Measurements from ENCODE around the gene BAX. TPM values are rescaled to one million over a fixed set of nuclear protein-coding genes. Genes with fewer than 3 reads are reported as not detected.

BAX gene
- total and polyA plus RNA-seq, 9 of the 15 experiments (the other 6 are each of a cell fraction or from before 2014, with no cell fraction given), result 3.2 to 95.4 (median 44.5) TPM

GRCh38 chr19:48926909-48927308 is 27.8 kb upstream of the BAX start (continued):
- TF ChIP-seq, protein P1, sequence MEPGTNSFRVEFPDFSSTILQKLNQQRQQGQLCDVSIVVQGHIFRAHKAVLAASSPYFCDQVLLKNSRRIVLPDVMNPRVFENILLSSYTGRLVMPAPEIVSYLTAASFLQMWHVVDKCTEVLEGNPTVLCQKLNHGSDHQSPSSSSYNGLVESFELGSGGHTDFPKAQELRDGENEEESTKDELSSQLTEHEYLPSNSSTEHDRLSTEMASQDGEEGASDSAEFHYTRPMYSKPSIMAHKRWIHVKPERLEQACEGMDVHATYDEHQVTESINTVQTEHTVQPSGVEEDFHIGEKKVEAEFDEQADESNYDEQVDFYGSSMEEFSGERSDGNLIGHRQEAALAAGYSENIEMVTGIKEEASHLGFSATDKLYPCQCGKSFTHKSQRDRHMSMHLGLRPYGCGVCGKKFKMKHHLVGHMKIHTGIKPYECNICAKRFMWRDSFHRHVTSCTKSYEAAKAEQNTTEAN (CRISPR knock-in tag; IDR thresholded peaks at IDR 0.05), result no peak
- no peak for TF ChIP-seq ZNF311 (CRISPR knock-in tag; IDR thresholded peaks at IDR 0.05)
- TF ChIP-seq POLR2G (IDR thresholded peaks at IDR 0.05; ENCODE audit: low read depth, low read length), result peak; percentile 30; the same call in 1 of the 2 replicates
- TF ChIP-seq TAL1 (IDR thresholded peaks at IDR 0.05), result 0 out of 2 replicates have a peak, but pooled peaks have one; percentile 8
- no peak for TF ChIP-seq ZNF24 (IDR thresholded peaks at IDR 0.05)
- peak; percentile 16; the same call in 1 of the 2 replicates for TF ChIP-seq L3MBTL2 (IDR thresholded peaks at IDR 0.05)
- peak; percentile 95 for TF ChIP-seq EGR1 (conservative IDR thresholded peaks at IDR 0.05)
- no peak for TF ChIP-seq ZFP30 (CRISPR knock-in tag; IDR thresholded peaks at IDR 0.05; ENCODE audit: borderline replicate concordance)
- peak; percentile 50; the same call in 1 of the 2 replicates for TF ChIP-seq JUND (IDR thresholded peaks at IDR 0.05; ENCODE audit: borderline replicate concordance, low read depth, low read length)
- TF ChIP-seq JUND (tag; IDR thresholded peaks at IDR 0.05; ENCODE audit: borderline replicate concordance, low read depth, low read length), result no peak
- TF ChIP-seq BRF1 (IDR thresholded peaks at IDR 0.05; ENCODE audit: borderline replicate concordance, extremely low read depth, insufficient read length), result no peak
- peak in 1 of 2 experiments; percentile 9; a peak in 1 of 4 replicates for TF ChIP-seq RAD21 (CRISPR knock-in tag; conservative IDR thresholded peaks at IDR 0.05 in 1 of 2, IDR thresholded peaks at IDR 0.05 in 1 of 2)
- TF ChIP-seq KHSRP (IDR thresholded peaks at IDR 0.05), result no peak
- no peak for TF ChIP-seq ZNF133 (CRISPR knock-in tag; IDR thresholded peaks at IDR 0.05)
- TF ChIP-seq MXI1 (IDR thresholded peaks at IDR 0.05; ENCODE audit: low read depth, low read length), result no peak
- TF ChIP-seq PBX2 (CRISPR knock-in tag; IDR thresholded peaks at IDR 0.05; ENCODE audit: low read depth), result no peak
- peak; percentile 73 for TF ChIP-seq PBX2 (tag; conservative IDR thresholded peaks at IDR 0.05; ENCODE audit: low read depth)
- TF ChIP-seq MYNN (IDR thresholded peaks at IDR 0.05), result 0 out of 2 replicates have a peak, but pooled peaks have one; percentile 10
- no peak for TF ChIP-seq MYNN (CRISPR knock-in tag; IDR thresholded peaks at IDR 0.05)
- no peak for TF ChIP-seq KLF16 (IDR thresholded peaks at IDR 0.05)
- TF ChIP-seq, protein P2, sequence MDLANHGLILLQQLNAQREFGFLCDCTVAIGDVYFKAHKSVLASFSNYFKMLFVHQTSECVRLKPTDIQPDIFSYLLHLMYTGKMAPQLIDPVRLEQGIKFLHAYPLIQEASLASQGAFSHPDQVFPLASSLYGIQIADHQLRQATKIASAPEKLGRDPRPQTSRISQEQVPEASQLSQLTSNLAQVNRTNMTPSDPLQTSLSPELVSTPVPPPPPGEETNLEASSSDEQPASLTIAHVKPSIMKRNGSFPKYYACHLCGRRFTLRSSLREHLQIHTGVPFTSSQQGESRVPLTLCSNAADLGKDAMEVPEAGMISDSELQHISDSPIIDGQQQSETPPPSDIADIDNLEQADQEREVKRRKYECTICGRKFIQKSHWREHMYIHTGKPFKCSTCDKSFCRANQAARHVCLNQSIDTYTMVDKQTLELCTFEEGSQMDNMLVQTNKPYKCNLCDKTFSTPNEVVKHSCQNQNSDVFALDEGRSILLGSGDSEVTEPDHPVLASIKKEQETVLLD (IDR thresholded peaks at IDR 0.05), result 0 out of 2 replicates have a peak, but pooled peaks have one; percentile 8
- TF ChIP-seq BRCA1 (IDR thresholded peaks at IDR 0.05), result no peak
- TF ChIP-seq BRCA1 (CRISPR knock-in tag; IDR thresholded peaks at IDR 0.05), result no peak
- TF ChIP-seq CTBP1 (IDR thresholded peaks at IDR 0.05; ENCODE audit: borderline replicate concordance), result peak; percentile 77; the same call in 1 of the 2 replicates
- TF ChIP-seq VEZF1 (CRISPR knock-in tag; IDR thresholded peaks at IDR 0.05), result 0 out of 2 replicates have a peak, but pooled peaks have one; percentile 12
- no peak for TF ChIP-seq RB1 (IDR thresholded peaks at IDR 0.05; ENCODE audit: low read depth)
